Thyroid gland (tissue), 4 donors: Measurements from ENCODE around the gene AK2. TPM values are rescaled to one million over a fixed set of nuclear protein-coding genes. Genes with fewer than 3 reads are reported as not detected.
A peak's percentile ranks its signal among the peaks of the same experiment; 100 is the strongest.

Experiments
- DNase-seq, 2 donors: peaks; one replicate each; pipeline ENCODE4 v3.0.0-alpha.2; 2019
- H3K27ac ChIP-seq, 3 donors: fragments of 200-600 bp; sonication (generic); 1 replicate in 2 of 3; 2 replicates in 1 of 3; pipeline ENCODE4 v1.5.1; 2016 to 2019; ENCODE audit warnings: mild to moderate bottlenecking in 1 of 3, moderate library complexity in 1 of 3
- H3K27me3 ChIP-seq: fragments of 200-600 bp; sonication (generic); one replicate; pipeline ENCODE4 v1.5.1; 2019
- H3K36me3 ChIP-seq, 2 donors: fragments of 200-600 bp; sonication (generic); one replicate each; pipeline ENCODE4 v1.5.1; 2016 to 2019
- H3K4me1 ChIP-seq, 2 donors: fragments of 200-600 bp; sonication (generic); one replicate each; pipeline ENCODE4 v1.5.1; 2017 to 2019
- H3K4me3 ChIP-seq, 3 donors: fragments of 200-600 bp; sonication (generic); replicated peaks in 1 of 3; 1 replicate in 2 of 3; 2 replicates in 1 of 3; pipeline ENCODE4 v1.5.1; 2016; ENCODE audit warnings: mild to moderate bottlenecking in 1 of 3
- H3K9me3 ChIP-seq: fragments of 200-600 bp; sonication (generic); one replicate; pipeline ENCODE4 v1.5.1; 2017
- CTCF ChIP-seq, 6 experiments: fragments of 200-600 bp in 3 of 6; fragments of 450-650 bp in 3 of 6; sonication (generic) in 3 of 6; IDR thresholded peaks; one replicate each; pipeline ENCODE4 v1.5.1; 2016 to 2019; ENCODE audit warnings: antibody characterized with exemption in 6 of 6, mild to moderate bottlenecking in 2 of 6, inconsistent platforms in 1 of 6, moderate library complexity in 1 of 6
- POLR2A ChIP-seq, 2 donors: fragments of 450-650 bp; IDR thresholded peaks; one replicate each; pipeline ENCODE4 v1.6.1; 2017; ENCODE audit warnings: antibody characterized with exemption in 2 of 2, mild to moderate bottlenecking in 2 of 2, moderate library complexity in 1 of 2
- WGBS, 2 donors: methylation state at CpG; one replicate each; pipeline ENCODE4 v1.1.5; 2017; 5-methylcytosine and 5-hydroxymethylcytosine counted together
- intact Hi-C: fragments of 100-400 bp; cut with DNase I; formaldehyde crosslinking; loops from one replicate; pipeline ENCODE4 v1.15.1; 2023
- total RNA-seq, 4 donors: library from RNA; depleted of rRNA; stranded (reverse); fragments of >200 nt; gene quantifications; one replicate each; pipeline ENCODE4 v1.2.3, GENCODE V29; 2016

The AK2 gene
- total RNA-seq, 4 donors from 2014 or later: 214 to 308 (median 256) TPM

- Histone ChIP-seq H3K9me3 (no peaks in the 10 kb centered on the region), H3K27ac (no peak overlapping the region), H3K4me3 (no peak overlapping the region), H3K36me3 (peaks cover 0 to 13% of the 10 kb centered on the region in 2 donors), H3K4me1 (peaks cover 13 to 62% of the 10 kb centered on the region in 2 donors), H3K27me3 (no peaks in the 10 kb centered on the region)
- WGBS, 2 donors: 86 to 91% methylated on average over 2 of the region's 2 CpGs
- TF ChIP-seq POLR2A (IDR thresholded peaks at IDR 0.05) (no peak), CTCF (IDR thresholded peaks at IDR 0.05) (no peak)
- no peak for DNase-seq
- intact Hi-C loops: no loop called here
Measured at GRCh38 chr1:33004613-33005012, 32.1 kb downstream of the AK2 start.

- peaks cover 23 to 62% of the 10 kb centered on the region in 2 donors for H3K4me1 ChIP-seq
- no peak overlapping the region for H3K4me3 ChIP-seq
- H3K36me3 ChIP-seq: peaks cover 0 to 8% of the 10 kb centered on the region in 2 donors
- H3K27ac ChIP-seq: no peak overlapping the region
- intact Hi-C loops: no loop called here
- no peak for DNase-seq
- no peaks in the 10 kb centered on the region for H3K27me3 ChIP-seq
- TF ChIP-seq CTCF (IDR thresholded peaks at IDR 0.05): no peak
- no peak for TF ChIP-seq POLR2A (IDR thresholded peaks at IDR 0.05)
- WGBS, 2 donors: 88 to 90% methylated on average over 4 of the region's 4 CpGs
- no peaks in the 10 kb centered on the region for H3K9me3 ChIP-seq
Measured at GRCh38 chr1:33003657-33004056, 33.0 kb downstream of the AK2 start.

GRCh38 chr1:33002006-33002405 is 34.7 kb downstream of the AK2 start:
- Histone ChIP-seq H3K9me3 (no peaks in the 10 kb centered on the region), H3K27me3 (no peaks in the 10 kb centered on the region), H3K4me3 (no peak overlapping the region), H3K36me3 (no peaks in the 10 kb centered on the region), H3K27ac (peak overlapping the region in 1 of 3 donors; percentile 56), H3K4me1 (peaks cover 26 to 62% of the 10 kb centered on the region in 2 donors)
- TF ChIP-seq POLR2A (IDR thresholded peaks at IDR 0.05) (no peak), CTCF (IDR thresholded peaks at IDR 0.05) (no peak)
- WGBS, 2 donors: 89 to 90% methylated on average over 4 of the region's 4 CpGs
- intact Hi-C loops: no loop called here
- no peak for DNase-seq

GRCh38 chr1:33001282-33001681 is 35.4 kb downstream of the AK2 start:
- Histone ChIP-seq H3K9me3 (no peaks in the 10 kb centered on the region), H3K36me3 (no peaks in the 10 kb centered on the region), H3K4me3 (no peak overlapping the region), H3K27me3 (no peaks in the 10 kb centered on the region), H3K4me1 (peaks cover 29 to 69% of the 10 kb centered on the region in 2 donors), H3K27ac (peak overlapping the region; percentile 52 to 79 (median 56))
- TF ChIP-seq POLR2A (IDR thresholded peaks at IDR 0.05): no peak
- TF ChIP-seq CTCF (IDR thresholded peaks at IDR 0.05): peak in 3 of 6 experiments; percentile 19 to 24 (median 24)
- WGBS, 2 donors: 94% methylated on average over 2 of the region's 2 CpGs
- peak; percentile 35 to 37 for DNase-seq
- intact Hi-C loops: no loop called here

GRCh38 chr1:33000427-33001026 is 36.2 kb downstream of the AK2 start:
- Histone ChIP-seq H3K27me3 (no peaks in the 10 kb centered on the region), H3K4me1 (peaks cover 29 to 65% of the 10 kb centered on the region in 2 donors), H3K9me3 (no peaks in the 10 kb centered on the region), H3K36me3 (no peaks in the 10 kb centered on the region), H3K4me3 (no peak overlapping the region), H3K27ac (peak overlapping the region; percentile 52 to 79 (median 56))
- DNase-seq: peak; percentile 51 to 61
- intact Hi-C loops: no loop called here
- 45 to 46% methylated on average over 4 of the region's 4 CpGs for WGBS, 2 donors
- TF ChIP-seq POLR2A (IDR thresholded peaks at IDR 0.05): no peak
- no peak for TF ChIP-seq CTCF (IDR thresholded peaks at IDR 0.05)
